ENCODE data around the gene AGTR2. TPM values are rescaled to one million over a fixed set of nuclear protein-coding genes. Genes with fewer than 3 reads are reported as not detected.

AGTR2 gene
- total RNA-seq, 1 experiment from 2014 or later: not detected

GRCh38 chrX:116185163-116185562, 14.6 kb downstream of the AGTR2 start (continued):
- TF ChIP-seq MAX (IDR thresholded peaks at IDR 0.05) (no peak), CBX3 (IDR thresholded peaks at IDR 0.05; ENCODE audit: low read depth) (no peak), ZNF274 (IDR thresholded peaks at IDR 0.05; ENCODE audit: low read depth, low read length) (no peak), ZFX (IDR thresholded peaks at IDR 0.05) (no peak)

- intact Hi-C loops (cut with micrococcal nuclease): no loop called here
- H3K9me3 ChIP-seq (ENCODE audit: control insufficient read depth in 1 of 2, insufficient read depth in 1 of 2, low read depth in 1 of 2, low read length in 2 of 2): no peaks in the 10 kb centered on the region
- DNase-seq (ENCODE audit: low read depth, low spot score) (no peak), ATAC-seq (no peak)
- no peak overlapping the region for H2AFZ ChIP-seq (ENCODE audit: low read depth, low read length, poor library complexity, severe bottlenecking)
- H3K79me2 ChIP-seq (ENCODE audit: insufficient read depth, low read length): no peaks in the 10 kb centered on the region
- no peaks in the 10 kb centered on the region for H3K4me1 ChIP-seq (ENCODE audit: control insufficient read depth in 1 of 2, insufficient read depth in 2 of 2, low read length in 2 of 2)
- ChIA-PET CTCF (no interaction called here), POLR2A (no interaction called here), RAD21 (ENCODE audit: low non-redundant PET in 1 of 2, low total read pairs in 2 of 2, uncharacterized antibody in 2 of 2, unreplicated experiment in 2 of 2) (no interaction called here)
- no peak overlapping the region for H3K4me3 ChIP-seq (replicated peaks in 1 of 2; ENCODE audit: low read depth in 1 of 2, low read length in 2 of 2)
- H3K9ac ChIP-seq (ENCODE audit: low read length): no peak overlapping the region
- H3K9me2 ChIP-seq (ENCODE audit: insufficient read depth): no peaks in the 10 kb centered on the region
- H3K4me2 ChIP-seq (ENCODE audit: low read length): no peak overlapping the region
- H3K27me3 ChIP-seq (ENCODE audit: insufficient read depth, low read length): no peaks in the 10 kb centered on the region
- no peaks in the 10 kb centered on the region for H4K20me1 ChIP-seq (ENCODE audit: insufficient read depth)
- BruUV-seq (replicated peaks): no TSS peak
- TF ChIP-seq SP1 (IDR thresholded peaks at IDR 0.05; ENCODE audit: low read depth) (no peak), REST (IDR thresholded peaks at IDR 0.05; ENCODE audit: low read depth) (no peak), SIN3A (IDR thresholded peaks at IDR 0.05; ENCODE audit: low read depth) (no peak), ATF3 (IDR thresholded peaks at IDR 0.05) (no peak), RAD21 (IDR thresholded peaks at IDR 0.05; ENCODE audit: low read depth) (no peak), EZH2 (IDR thresholded peaks at IDR 0.05) (no peak), ZNF274 (IDR thresholded peaks at IDR 0.05; ENCODE audit: low read depth, low read length) (no peak), EGR1 (IDR thresholded peaks at IDR 0.05; ENCODE audit: low read depth) (no peak), YY1 (IDR thresholded peaks at IDR 0.05; ENCODE audit: extremely low read depth, insufficient replicate concordance, low read depth, low read length) (no peak), CTCF (IDR thresholded peaks at IDR 0.05 in 2 of 3, conservative IDR thresholded peaks at IDR 0.05 in 1 of 3; ENCODE audit: borderline replicate concordance in 1 of 3, insufficient read depth in 1 of 3, low read depth in 2 of 3, low read length in 2 of 3) (no peak), CBX3 (IDR thresholded peaks at IDR 0.05; ENCODE audit: low read depth) (no peak), POLR2A (IDR thresholded peaks at IDR 0.05; ENCODE audit: borderline replicate concordance, extremely low read depth, insufficient read depth, insufficient read length) (no peak), POLR2AphosphoS5 (IDR thresholded peaks at IDR 0.05; ENCODE audit: low read depth, low read length) (no peak), MAX (IDR thresholded peaks at IDR 0.05) (no peak), JUND (IDR thresholded peaks at IDR 0.05) (no peak), TCF7L2 (IDR thresholded peaks at IDR 0.05; ENCODE audit: borderline replicate concordance, extremely low read depth, insufficient read depth, insufficient read length) (no peak), CEBPB (IDR thresholded peaks at IDR 0.05; ENCODE audit: low read depth) (no peak), SRF (IDR thresholded peaks at IDR 0.05; ENCODE audit: low read depth) (no peak), ELF1 (IDR thresholded peaks at IDR 0.05; ENCODE audit: borderline replicate concordance, low read depth) (no peak), EZH2phosphoT487 (IDR thresholded peaks at IDR 0.05; ENCODE audit: borderline replicate concordance) (no peak)
- no peak overlapping the region for H3K27ac ChIP-seq (ENCODE audit: low read depth, low read length)
- no peaks in the 10 kb centered on the region for H3K36me3 ChIP-seq (ENCODE audit: control insufficient read depth in 1 of 2, insufficient read depth in 2 of 2, low read length in 2 of 2)
Measured at GRCh38 chrX:116194649-116195048, 24.1 kb downstream of the AGTR2 start.

Measured in HCT116 (cell line).